ENCODE results near the gene MRPS18A.

MRPS18A gene

GRCh38 chr6:43687437-43688347 is at the start of gene MRPS18A:
Gene MRPS18A, minus strand, starts transcription at chr6:43687791. Its CDS starts 12 bp downstream, at chr6:43687779.
- DNase-seq, result peak; percentile 81

GRCh38 chr6:43736844-43737243 is 49.3 kb upstream of the MRPS18A start:
- no peak for DNase-seq

- no peak for DNase-seq
Observed at GRCh38 chr6:43736211-43736786, 48.7 kb upstream of the MRPS18A start.

GRCh38 chr6:43735642-43736199 is 48.1 kb upstream of the MRPS18A start:
- DNase-seq, result no peak

- DNase-seq, result no peak
Observed at GRCh38 chr6:43734294-43734665, 46.7 kb upstream of the MRPS18A start.

- DNase-seq, result peak; percentile 63
Observed at GRCh38 chr6:43733471-43734293, 46.1 kb upstream of the MRPS18A start.

GRCh38 chr6:43730634-43731033 is 43.0 kb upstream of the MRPS18A start:
- no peak for DNase-seq

- DNase-seq, result no peak
Observed at GRCh38 chr6:43729537-43729936, 41.9 kb upstream of the MRPS18A start.

GRCh38 chr6:43728586-43728985 is 41.0 kb upstream of the MRPS18A start:
- DNase-seq, result no peak

- no peak for DNase-seq
Observed at GRCh38 chr6:43727634-43728033, 40.0 kb upstream of the MRPS18A start.

- DNase-seq, result no peak
Observed at GRCh38 chr6:43725643-43726580, 38.3 kb upstream of the MRPS18A start.

GRCh38 chr6:43724914-43725642 is 37.5 kb upstream of the MRPS18A start:
- DNase-seq, result peak; percentile 71

- no peak for DNase-seq
Observed at GRCh38 chr6:43724354-43724753, 36.8 kb upstream of the MRPS18A start.

GRCh38 chr6:43723737-43724295 is 36.2 kb upstream of the MRPS18A start:
- DNase-seq, result peak; percentile 70

- DNase-seq, result no peak
Observed at GRCh38 chr6:43722920-43723545, 35.4 kb upstream of the MRPS18A start.

- no peak for DNase-seq
Observed at GRCh38 chr6:43720999-43721398, 33.4 kb upstream of the MRPS18A start.

GRCh38 chr6:43719511-43719910 is 31.9 kb upstream of the MRPS18A start:
- DNase-seq, result no peak

GRCh38 chr6:43718387-43719105 is 31.0 kb upstream of the MRPS18A start:
- no peak for DNase-seq

GRCh38 chr6:43717822-43718221 is 30.2 kb upstream of the MRPS18A start:
- DNase-seq, result no peak

GRCh38 chr6:43717389-43717788 is 29.8 kb upstream of the MRPS18A start:
- DNase-seq, result no peak
